Measurements from ENCODE around the gene FAM168A. TPM values are rescaled to one million over a fixed set of nuclear protein-coding genes. Genes with fewer than 3 reads are reported as not detected.

Gene FAM168A
- total and polyA plus RNA-seq, 9 donors = 16.7 to 45.5 (median 39.5) TPM

GRCh38 chr11:73430326-73430725 lies 167.6 kb downstream of the FAM168A start:
- TF ChIP-seq EP300 (IDR thresholded peaks at IDR 0.05) = no peak
- no peak for TF ChIP-seq POLR2A (IDR thresholded peaks at IDR 0.05)
- TF ChIP-seq CTCF (IDR thresholded peaks at IDR 0.05) = no peak
- WGBS, 3 donors = 96 to 99% (median 99%) methylated on average over 4 of the region's 4 CpGs
- intact Hi-C loops (cut with DNase I) = no loop called here
- DNase-seq = no peak
- Histone ChIP-seq H3K4me3 (no peak overlapping the region), H3K27ac (no peak overlapping the region), H3K9me3 (no peaks in the 10 kb centered on the region), H3K4me1 (ENCODE audit: insufficient read depth) (peaks cover 3% of the 10 kb centered on the region), H3K27me3 (no peaks in the 10 kb centered on the region), H3K36me3 (no peaks in the 10 kb centered on the region)

GRCh38 chr11:73429121-73429750 lies 168.7 kb downstream of the FAM168A start:
- Histone ChIP-seq H3K36me3 (no peaks in the 10 kb centered on the region), H3K27ac (no peak overlapping the region), H3K4me1 (ENCODE audit: insufficient read depth) (peaks cover 3% of the 10 kb centered on the region), H3K27me3 (no peaks in the 10 kb centered on the region), H3K4me3 (no peak overlapping the region), H3K9me3 (no peaks in the 10 kb centered on the region)
- no peak for DNase-seq
- 75 to 86% (median 78%) methylated on average over 5 of the region's 5 CpGs for WGBS, 3 donors
- TF ChIP-seq POLR2A (IDR thresholded peaks at IDR 0.05) = no peak
- no peak for TF ChIP-seq CTCF (IDR thresholded peaks at IDR 0.05)
- TF ChIP-seq EP300 (IDR thresholded peaks at IDR 0.05) = no peak
- intact Hi-C loops (cut with DNase I) = no loop called here

- intact Hi-C loops (cut with DNase I) = no loop called here
These were observed 169.2 kb downstream of the FAM168A start for GRCh38 chr11:73428699-73429098.

GRCh38 chr11:73428227-73428626 lies 169.7 kb downstream of the FAM168A start:
- no peak for DNase-seq
- Histone ChIP-seq H3K4me1 (ENCODE audit: insufficient read depth) (peaks cover 3% of the 10 kb centered on the region), H3K27me3 (no peaks in the 10 kb centered on the region), H3K9me3 (no peaks in the 10 kb centered on the region), H3K36me3 (no peaks in the 10 kb centered on the region), H3K27ac (no peak overlapping the region), H3K4me3 (no peak overlapping the region)
- intact Hi-C loops (cut with DNase I) = no loop called here
- TF ChIP-seq EP300 (IDR thresholded peaks at IDR 0.05) (no peak), POLR2A (IDR thresholded peaks at IDR 0.05) (no peak), CTCF (IDR thresholded peaks at IDR 0.05) (no peak)

More at GRCh38 chr11:73428699-73429098, 169.2 kb downstream of the FAM168A start:
- peaks cover 3% of the 10 kb centered on the region for H3K4me1 ChIP-seq (ENCODE audit: insufficient read depth)
- no peak overlapping the region for H3K27ac ChIP-seq
- no peaks in the 10 kb centered on the region for H3K9me3 ChIP-seq
- DNase-seq = no peak
- H3K36me3 ChIP-seq = no peaks in the 10 kb centered on the region
- H3K27me3 ChIP-seq = no peaks in the 10 kb centered on the region
- H3K4me3 ChIP-seq = no peak overlapping the region
- no peak for TF ChIP-seq CTCF (IDR thresholded peaks at IDR 0.05)

All from ovary (tissue), 9 donors.